HG02981 (cell line): Measurements from ENCODE around the gene CFAP90.

Experiments
- ATAC-seq: cut with Tn5 transposase; IDR thresholded peaks from one replicate; pipeline ENCODE4 v1.9.1; 2021; ENCODE audit warnings: mild to moderate bottlenecking, moderate library complexity; ENCODE audit not compliant: unreplicated experiment

CFAP90 gene

DNA sequence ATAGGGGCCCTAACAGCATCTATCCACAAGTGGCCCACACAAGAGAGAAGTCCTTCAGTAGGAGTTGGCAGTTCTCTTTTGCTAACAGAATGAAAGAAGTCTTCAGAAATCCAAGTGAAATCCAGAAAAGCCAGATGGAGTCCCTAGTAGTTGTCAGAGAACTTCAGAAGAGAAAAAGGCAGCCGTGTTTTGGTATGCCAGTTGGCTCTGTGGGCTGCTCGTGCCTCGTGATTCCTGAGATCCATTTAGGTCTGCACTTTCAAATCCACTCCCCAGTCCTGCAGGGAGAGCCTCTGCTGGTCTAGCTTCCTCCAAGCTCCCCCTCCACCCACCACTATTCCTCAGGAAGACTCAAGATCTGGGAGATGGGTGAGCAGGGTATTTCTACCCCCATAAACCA lies 69.0 kb downstream of the CFAP90 start:
- ATAC-seq = no peak
